Measurements from ENCODE around the gene KCNMA1.
"Not testable (repeated sequence)": the region's sequence is repeated elsewhere in the genome, so short reads cannot be mapped to it uniquely, and the experiment has no call there.

KCNMA1 gene

DNA sequence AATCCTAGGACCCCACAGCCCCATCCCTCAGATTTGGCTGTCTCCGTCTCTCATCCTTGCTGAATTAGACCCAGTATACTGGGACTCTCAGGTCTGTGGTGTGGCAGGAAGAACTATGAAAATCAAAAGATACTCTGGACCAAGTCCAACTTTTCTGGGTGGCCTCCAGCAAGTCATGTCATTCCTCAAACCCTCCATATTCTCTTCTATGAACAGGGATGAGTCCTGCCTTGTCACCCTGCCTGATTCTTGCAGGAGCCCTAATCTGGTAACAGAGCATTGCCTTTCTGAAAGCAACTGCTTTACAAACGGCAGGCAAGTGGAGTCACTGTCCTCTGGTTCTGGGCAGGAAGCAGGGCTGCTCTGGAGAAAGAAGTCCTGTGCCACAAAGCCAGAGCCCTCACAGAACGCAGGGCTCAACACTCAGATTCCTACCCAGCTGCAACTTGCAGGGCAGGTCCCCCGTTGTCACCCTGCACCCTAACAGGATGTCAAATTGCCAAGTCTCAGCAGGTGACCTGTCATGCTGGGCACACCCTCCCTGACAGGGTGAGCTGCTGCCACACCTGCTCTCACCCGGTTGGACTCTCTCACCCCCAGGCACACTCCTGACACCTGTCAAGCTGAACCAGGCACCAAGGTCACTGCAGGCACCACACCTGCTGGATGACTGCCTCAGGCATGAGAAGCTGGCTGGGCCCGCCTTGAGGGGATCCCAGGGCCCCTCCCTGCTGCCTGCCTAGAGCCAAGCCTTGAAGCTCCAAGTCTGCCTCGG is 227.7 kb downstream of the KCNMA1 start:
- no peak for DNase-seq

DNA sequence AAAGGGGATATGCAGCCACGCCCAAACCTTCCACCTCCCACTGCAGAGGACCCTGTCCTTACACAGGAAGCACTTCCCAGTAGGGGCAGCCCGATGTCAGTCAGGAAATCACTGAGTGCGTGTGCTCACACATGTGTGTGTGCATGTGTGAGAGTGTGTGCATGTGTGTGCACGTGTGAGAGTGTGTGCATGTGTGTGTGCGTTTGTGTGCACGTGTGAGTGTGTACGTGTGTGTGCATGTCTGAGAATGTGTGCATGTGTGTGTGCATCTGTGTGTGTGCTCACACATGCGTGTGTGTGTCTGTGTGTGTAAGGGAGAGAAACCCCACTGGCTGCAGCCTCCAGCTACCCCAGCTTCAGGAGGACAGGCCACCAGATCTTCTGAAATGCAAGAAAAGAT is 229.3 kb downstream of the KCNMA1 start:
- no peak for DNase-seq

DNA sequence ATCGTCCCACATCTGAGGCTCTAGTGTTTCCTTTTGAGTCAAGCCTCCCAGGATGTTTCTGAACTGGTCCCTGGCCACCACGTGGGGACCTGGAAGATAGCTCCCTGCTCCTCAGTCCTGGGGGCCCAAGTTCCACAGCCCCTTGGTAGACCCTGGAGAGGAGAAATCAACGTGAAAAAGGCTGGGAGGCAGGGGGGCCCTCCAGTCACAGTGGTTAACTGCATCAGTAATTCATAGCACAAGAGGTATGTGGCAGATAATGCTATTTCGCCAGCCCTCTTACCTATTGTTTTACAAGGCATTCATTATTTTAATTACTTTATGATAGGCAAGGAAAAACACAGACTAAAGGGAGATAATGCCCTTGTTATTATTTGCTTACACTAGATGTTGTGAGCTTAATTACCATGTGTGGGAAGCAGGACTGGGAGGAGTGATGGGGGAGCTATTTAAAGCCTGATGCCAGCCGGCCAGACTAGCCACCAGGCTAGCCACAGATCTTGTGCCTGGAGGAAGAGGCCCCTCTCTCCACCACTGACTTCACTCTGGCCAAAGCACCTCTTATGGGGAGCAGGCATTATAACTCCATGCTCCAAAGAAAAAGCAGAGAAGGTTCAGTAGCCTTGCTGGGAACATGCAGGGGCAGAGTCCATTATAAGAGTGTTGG is 230.7 kb downstream of the KCNMA1 start:
- no peak for DNase-seq

- peak; percentile 48 for DNase-seq
Measured at GRCh38 chr10:77405771-77406241, 231.8 kb downstream of the KCNMA1 start.

DNA sequence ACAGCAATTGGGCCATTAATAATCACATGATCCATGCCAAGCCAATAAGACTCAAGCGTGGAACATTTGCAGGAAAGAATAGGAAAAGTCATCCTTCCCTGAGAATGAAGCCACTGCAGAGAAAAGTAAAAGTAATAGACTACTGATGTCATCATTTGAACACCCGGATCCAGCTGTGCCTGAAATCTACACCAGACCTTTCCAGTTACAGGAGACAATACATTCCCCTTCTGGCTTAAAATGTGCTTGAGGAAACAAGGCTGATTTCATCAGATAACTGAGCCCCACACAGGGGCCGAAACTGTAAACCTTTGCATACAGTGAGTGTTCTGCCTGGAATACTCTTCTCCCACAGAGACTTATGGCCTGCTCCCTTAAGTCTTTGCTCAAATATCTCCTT is 232.8 kb downstream of the KCNMA1 start:
- DNase-seq, result no peak

DNA sequence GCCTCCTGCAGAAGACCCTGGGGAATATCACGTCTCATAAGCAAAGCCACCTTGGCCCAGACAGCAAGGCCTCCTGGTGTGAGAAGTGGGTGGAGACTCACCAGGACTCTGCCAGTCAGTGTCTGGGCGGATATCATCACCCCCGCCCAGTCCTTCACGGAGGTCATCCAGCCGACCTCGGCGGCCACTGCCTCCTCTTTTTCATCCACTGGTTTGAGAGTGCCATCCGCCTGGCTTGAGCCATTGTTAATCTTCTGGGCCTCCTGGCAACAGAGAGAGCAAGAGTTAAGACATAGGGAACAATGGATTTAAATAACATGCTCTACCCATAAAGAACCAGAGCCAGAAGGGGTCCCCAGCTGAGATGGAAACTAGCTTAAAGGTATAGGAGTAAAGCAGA is 233.8 kb downstream of the KCNMA1 start:
- no peak for DNase-seq

DNA sequence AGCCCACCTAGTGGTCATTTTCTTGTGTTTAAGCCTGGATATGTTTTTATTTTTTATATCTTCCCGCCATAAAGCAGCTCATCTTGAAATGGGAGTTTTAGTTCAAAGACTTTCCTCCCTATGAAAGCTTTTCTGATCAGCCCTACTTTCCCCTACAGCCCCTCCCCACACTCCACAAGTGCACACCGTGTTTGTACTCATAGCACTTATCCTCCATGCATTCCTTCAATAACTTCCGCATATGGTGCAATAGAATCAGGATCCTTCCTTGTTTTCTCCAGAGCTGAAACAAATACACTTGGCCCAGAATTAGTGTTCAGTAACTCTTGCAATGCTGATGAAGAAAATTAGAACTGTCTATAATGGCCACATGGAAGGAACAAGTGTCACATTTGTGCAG is 235.9 kb downstream of the KCNMA1 start:
- no peak for DNase-seq

DNA sequence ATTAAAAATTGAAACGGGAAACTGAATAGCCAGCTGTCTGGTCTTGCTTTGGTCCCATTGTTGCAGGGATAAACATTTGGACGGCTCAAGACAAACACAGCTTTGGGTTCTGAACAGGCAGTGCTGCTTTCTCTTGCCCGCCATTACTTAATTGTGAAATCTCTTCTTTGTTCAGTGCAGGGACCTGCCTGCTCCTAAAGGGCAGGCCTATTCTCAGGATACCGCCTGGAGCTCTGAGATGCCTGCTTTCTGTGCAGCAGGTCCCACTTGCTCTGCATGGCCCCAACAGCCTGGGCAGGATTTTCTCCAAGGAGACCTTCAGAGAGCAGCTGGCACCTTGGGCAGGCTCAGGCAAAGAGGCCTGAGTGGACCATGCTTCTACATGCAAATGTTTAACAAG is 237.6 kb downstream of the KCNMA1 start:
- DNase-seq, result no peak

- no peak for DNase-seq
Measured at GRCh38 chr10:77398986-77399755, 238.4 kb downstream of the KCNMA1 start.

DNA sequence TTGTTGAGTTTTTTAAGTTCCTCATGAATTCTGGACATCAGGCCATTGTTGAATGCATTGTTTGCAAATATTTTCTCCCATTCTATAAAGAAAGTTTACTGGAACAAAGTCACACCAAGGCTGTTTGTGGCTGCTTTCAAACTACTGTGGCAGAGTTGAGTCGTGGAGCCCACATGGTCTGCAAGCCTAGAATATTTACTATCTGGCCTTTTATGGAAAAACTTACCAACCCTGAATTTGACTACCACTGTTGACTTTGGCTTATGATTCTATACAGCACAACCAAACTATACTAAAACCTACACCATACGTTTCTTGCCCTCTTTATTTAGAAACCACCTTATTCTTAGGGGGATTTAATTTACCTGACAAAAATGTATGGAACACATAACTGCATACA is 239.1 kb downstream of the KCNMA1 start:
- no peak for DNase-seq

DNA sequence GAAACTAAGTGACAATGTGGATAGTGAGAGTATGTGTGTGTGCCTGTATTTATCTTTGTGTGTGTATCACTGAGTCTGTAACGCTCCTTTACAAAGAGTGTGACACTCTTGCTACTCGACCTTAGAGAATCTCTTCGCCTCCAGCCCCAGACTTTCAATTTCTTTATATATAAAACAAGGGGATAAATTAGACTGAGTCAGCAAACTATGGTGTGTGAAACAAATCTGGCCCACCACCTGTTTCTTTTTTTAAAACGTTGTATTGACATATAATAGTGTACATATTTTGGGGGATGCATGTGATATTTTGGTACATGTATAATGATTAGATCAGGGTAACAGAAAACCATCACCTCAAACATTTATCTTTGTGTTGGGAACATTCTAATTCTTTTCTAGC is 240.5 kb downstream of the KCNMA1 start:
- DNase-seq, result no peak

DNA sequence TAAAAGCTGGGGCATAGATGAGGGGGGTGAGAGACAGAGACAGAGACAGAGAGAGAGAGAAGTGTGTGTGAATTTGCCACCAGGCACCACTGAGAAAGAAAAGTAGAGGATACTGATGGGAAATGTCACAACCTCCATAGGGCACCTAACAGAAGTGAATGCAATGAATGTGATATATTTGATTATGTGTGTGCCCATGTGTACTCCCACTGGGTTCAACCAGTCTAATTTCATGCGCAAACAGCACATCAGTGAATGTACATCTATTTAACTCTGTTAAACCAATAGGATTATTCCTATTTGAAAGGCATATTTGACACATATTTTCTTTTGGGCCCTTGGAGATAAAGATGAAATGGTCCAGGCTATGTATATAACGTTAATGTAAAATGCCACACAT is 241.3 kb downstream of the KCNMA1 start:
- no peak for DNase-seq

DNA sequence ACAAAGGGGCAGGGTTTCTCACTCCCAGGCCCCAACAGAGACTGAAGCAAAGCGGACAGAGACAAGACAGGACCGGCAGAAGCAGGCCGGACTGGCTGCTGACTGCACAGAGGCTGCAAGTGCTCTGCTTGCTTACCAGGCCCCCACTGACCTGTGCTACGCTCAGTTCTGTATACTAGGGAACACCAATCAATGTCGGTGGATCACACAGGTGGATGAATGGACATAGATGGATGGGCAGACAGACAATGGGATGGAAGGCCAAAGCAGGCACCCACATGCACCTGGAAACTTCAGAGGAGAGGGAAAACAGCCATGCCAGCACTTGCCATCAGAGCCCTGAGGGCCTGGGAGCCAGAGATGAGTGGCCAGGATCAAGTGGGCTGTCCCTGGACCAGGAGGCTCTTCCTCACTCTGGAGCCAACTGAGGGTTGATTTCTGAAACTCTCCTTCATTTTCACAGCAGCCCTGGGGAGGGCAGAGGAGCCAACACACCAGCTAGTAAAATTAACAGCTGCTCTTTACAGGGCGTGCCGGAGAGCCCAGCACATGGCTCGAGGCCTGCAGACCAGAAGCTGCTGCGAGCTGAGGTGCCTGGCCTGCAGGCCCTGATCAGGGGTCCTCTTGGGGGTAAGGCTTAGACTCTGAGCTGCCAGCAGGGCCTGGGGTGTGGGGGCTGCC is 243.6 kb downstream of the KCNMA1 start:
- DNase-seq, result no peak

- no peak for DNase-seq
Measured at GRCh38 chr10:77393411-77393810, 244.2 kb downstream of the KCNMA1 start.

- no peak for DNase-seq
Measured at GRCh38 chr10:77392851-77393250, 244.8 kb downstream of the KCNMA1 start.

DNA sequence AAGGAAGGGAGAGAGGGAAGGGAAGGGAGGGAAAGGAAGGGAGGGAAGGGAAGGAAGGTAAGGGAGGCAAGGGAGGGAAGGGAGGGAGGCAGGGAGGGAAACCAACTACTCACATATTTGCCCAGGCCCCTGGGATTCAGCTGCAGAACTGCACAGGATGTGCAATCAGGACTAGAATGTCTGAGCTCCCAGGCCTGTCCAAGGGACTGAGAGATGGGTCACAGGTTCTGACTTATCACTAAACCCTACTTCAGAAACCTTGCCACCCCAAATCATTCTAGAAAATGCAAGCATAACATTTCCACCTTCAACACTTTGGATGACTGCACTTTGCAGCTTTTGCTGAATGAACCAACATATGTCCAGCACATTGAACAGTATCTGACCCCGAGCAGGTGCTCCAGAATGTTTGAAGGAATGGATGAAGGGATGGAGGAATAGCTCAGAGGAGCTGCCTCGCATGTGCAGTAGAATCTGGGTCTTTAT is 245.3 kb downstream of the KCNMA1 start:
- DNase-seq, result no peak

- DNase-seq, result peak; percentile 71
Measured at GRCh38 chr10:77391605-77392235, 245.9 kb downstream of the KCNMA1 start.

- DNase-seq, result no peak
Measured at GRCh38 chr10:77390481-77390891, 247.1 kb downstream of the KCNMA1 start.

DNA sequence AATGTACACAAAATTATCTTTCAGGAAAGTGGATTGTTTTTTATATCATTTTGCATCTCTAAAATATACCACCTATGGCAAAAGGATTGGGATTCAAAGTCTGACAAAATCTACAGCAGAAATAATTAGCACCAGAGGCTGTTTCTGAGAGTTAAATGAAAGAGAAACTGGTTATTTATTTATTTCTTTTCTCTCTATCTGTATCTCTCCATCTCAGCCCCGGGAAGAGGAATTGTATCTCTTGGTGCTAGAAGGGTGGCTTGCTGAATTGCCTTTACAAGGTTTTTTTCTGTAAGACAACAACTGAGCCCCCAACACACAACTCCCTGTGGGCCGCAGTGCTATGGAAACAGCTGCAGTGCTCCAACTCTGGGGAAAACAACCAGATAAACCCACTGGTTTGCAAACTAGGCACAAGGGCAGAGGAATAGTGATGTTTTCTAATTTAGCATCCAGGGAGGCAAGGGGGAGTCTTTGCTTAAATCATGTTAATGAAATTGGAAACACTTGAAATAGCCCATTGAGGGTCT is 249.0 kb downstream of the KCNMA1 start:
- no peak for DNase-seq

DNA sequence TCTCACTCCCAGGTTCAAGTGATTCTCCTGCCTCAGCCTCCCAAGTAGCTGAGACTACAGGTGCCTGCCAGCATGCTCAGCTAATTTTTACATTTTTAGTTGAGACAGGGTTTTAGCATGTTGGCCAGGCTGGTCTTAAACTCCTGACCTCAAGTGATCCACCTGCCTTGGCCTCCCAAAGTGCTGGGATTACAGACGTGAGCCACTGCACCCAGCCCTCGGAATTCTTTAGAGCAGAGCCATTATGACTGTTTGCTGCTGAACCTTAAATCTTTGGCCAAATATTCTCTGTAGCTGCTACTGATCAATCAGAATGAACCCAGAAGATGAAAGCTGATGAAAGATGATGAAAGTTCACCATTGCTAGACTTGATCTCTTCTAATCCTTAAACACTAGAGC is 249.9 kb downstream of the KCNMA1 start:
- DNase-seq, result not testable (repeated sequence)

GRCh38 chr10:77387247-77387646 is 250.4 kb downstream of the KCNMA1 start:
- DNase-seq, result no peak

DNA sequence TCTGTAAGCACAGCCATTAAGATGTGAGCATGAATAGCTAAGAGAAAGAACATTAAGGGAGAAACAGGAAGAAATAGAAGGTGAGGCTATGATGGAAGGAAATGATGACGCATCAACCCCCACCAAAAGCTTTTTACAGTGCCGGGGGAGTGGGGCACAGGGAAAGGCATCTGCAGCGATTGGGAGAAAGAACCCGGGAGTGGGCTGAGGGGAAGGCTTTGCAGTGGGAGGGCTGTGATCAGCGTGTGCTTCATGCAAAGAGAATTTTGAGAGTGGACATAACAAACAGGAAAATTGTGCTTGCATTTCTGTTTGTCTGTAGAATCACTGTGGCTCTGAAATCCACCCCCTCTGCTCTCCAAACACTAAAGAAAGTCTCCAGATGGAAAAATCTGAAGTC is 250.8 kb downstream of the KCNMA1 start:
- DNase-seq, result no peak

Data from stimulated activated CD8-positive, alpha-beta memory T cell treated with anti-CD3 and anti-CD28 coated beads, Interleukin-4, amount 100 ng/mL, for 48 hours (primary cell).